DND-41 (cell line): Measurements from ENCODE around the gene PRCC.
"Not testable (repeated sequence)": the region's sequence is repeated elsewhere in the genome, so short reads cannot be mapped to it uniquely, and the experiment has no call there.

Source experiments
- ATAC-seq: fragments of 200-7000 bp; cut with Tn5 transposase; 3 replicates; pipeline ENCODE4 v1.9.1; 2021; ENCODE audit warnings: low read depth; ENCODE audit not compliant: insufficient read depth
- DNase-seq: peaks from one replicate; pipeline ENCODE4 v3.0.0-alpha.2; 2020
- H2AFZ ChIP-seq: 2 replicates; pipeline ENCODE4 v1.6.0; 2012; ENCODE audit warnings: low read depth, low read length
- H3K27ac ChIP-seq: 2 replicates; pipeline ENCODE4 v1.5.1; 2012; ENCODE audit warnings: low read length, inconsistent platforms
- H3K27me3 ChIP-seq: fragments of 200-600 bp; sonication (generic); 2 replicates; pipeline ENCODE4 v1.6.0; 2012; ENCODE audit warnings: low read length, mild to moderate bottlenecking, inconsistent platforms; ENCODE audit not compliant: insufficient read depth, poor library complexity
- H3K36me3 ChIP-seq: 2 replicates; pipeline ENCODE4 v1.5.1; 2012; ENCODE audit warnings: low read length, inconsistent platforms; ENCODE audit not compliant: insufficient read depth
- H3K4me1 ChIP-seq: 2 replicates; pipeline ENCODE4 v1.5.1; 2012; ENCODE audit warnings: mild to moderate bottlenecking, low read length; ENCODE audit not compliant: insufficient read depth
- H3K4me2 ChIP-seq: 2 replicates; pipeline ENCODE4 v1.6.0; 2012; ENCODE audit warnings: mild to moderate bottlenecking, moderate library complexity, low read length, inconsistent platforms; ENCODE audit not compliant: insufficient read depth
- H3K4me3 ChIP-seq, 2 experiments: fragments of 200-600 bp in 1 of 2; shearing (Covaris generic) in 1 of 2; 2 replicates each; pipeline ENCODE4 v1.5.1; 2012 to 2016; ENCODE audit warnings: inconsistent platforms in 2 of 2, low read length in 2 of 2, mild to moderate bottlenecking in 2 of 2, low read depth in 1 of 2, moderate library complexity in 1 of 2
- H3K79me2 ChIP-seq: 2 replicates; pipeline ENCODE4 v1.6.0; 2012; ENCODE audit warnings: low read length, inconsistent platforms; ENCODE audit not compliant: insufficient read depth
- H3K9ac ChIP-seq: 2 replicates; pipeline ENCODE4 v1.6.0; 2012; ENCODE audit warnings: low read depth, mild to moderate bottlenecking, inconsistent platforms, low read length, moderate library complexity
- H3K9me3 ChIP-seq: 2 replicates; pipeline ENCODE4 v1.5.1; 2012; ENCODE audit warnings: low read length, moderate library complexity, mild to moderate bottlenecking, inconsistent platforms; ENCODE audit not compliant: insufficient read depth, severe bottlenecking
- H4K20me1 ChIP-seq: 2 replicates; pipeline ENCODE4 v1.6.0; 2012; ENCODE audit warnings: low read length; ENCODE audit not compliant: insufficient read depth
- CTCF ChIP-seq: IDR thresholded peaks from 2 replicates; pipeline ENCODE4 v1.5.1; 2012; ENCODE audit warnings: borderline replicate concordance, low read length, moderate library complexity, mild to moderate bottlenecking; ENCODE audit not compliant: poor library complexity, severe bottlenecking; ENCODE audit errors: extremely low read depth
- EZH2 ChIP-seq: IDR thresholded peaks from 3 replicates; pipeline ENCODE4 v1.6.1; 2012; ENCODE audit warnings: borderline replicate concordance, low read depth, mild to moderate bottlenecking, moderate library complexity, low read length, inconsistent platforms; ENCODE audit not compliant: severe bottlenecking

Gene PRCC

GRCh38 chr1:156755527-156755950 lies 11.8 kb upstream of the PRCC start:
- Histone ChIP-seq H3K36me3 (no peaks in the 10 kb centered on the region; the same call in 1 of the 2 replicates), H3K4me1 (peaks cover 15% of the 10 kb centered on the region), H3K4me3 (no peak overlapping the region), H2AFZ (no peak overlapping the region), H3K4me2 (no peak overlapping the region), H3K9ac (no peak overlapping the region), H3K27ac (no peak overlapping the region), H3K9me3 (no peaks in the 10 kb centered on the region), H3K27me3 (no peaks in the 10 kb centered on the region), H3K79me2 (peaks cover 44% of the 10 kb centered on the region), H4K20me1 (no peaks in the 10 kb centered on the region)
- ATAC-seq (no peak), DNase-seq (no peak)
- TF ChIP-seq CTCF: no peak
- TF ChIP-seq EZH2: no peak

- Histone ChIP-seq H4K20me1 (no peaks in the 10 kb centered on the region), H3K9me3 (no peaks in the 10 kb centered on the region), H3K27ac (no peak overlapping the region), H3K9ac (no peak overlapping the region), H3K79me2 (peaks cover 36% of the 10 kb centered on the region), H3K36me3 (no peaks in the 10 kb centered on the region; the same call in 1 of the 2 replicates), H3K4me2 (no peak overlapping the region), H3K4me1 (peaks cover 15% of the 10 kb centered on the region), H3K4me3 (no peak overlapping the region), H2AFZ (no peak overlapping the region), H3K27me3 (no peaks in the 10 kb centered on the region)
- no peak for TF ChIP-seq CTCF
- no peak for TF ChIP-seq EZH2
- ATAC-seq (no peak), DNase-seq (no peak)
These were observed 11.0 kb upstream of the PRCC start for GRCh38 chr1:156756355-156756754.

- not testable (repeated sequence) for H3K36me3 ChIP-seq, H3K9ac ChIP-seq, H3K4me2 ChIP-seq, H3K4me3 ChIP-seq, H4K20me1 ChIP-seq, H3K9me3 ChIP-seq, H3K27me3 ChIP-seq, H2AFZ ChIP-seq, H3K27ac ChIP-seq, ATAC-seq, DNase-seq
- Histone ChIP-seq H3K79me2 (peaks cover 24% of the 10 kb centered on the region), H3K4me1 (peaks cover 10% of the 10 kb centered on the region)
These were observed 9.6 kb upstream of the PRCC start for GRCh38 chr1:156757572-156758253.

GRCh38 chr1:156760092-156760795 lies 7.1 kb upstream of the PRCC start:
- Histone ChIP-seq H3K27me3 (no peaks in the 10 kb centered on the region), H3K36me3 (no peaks in the 10 kb centered on the region), H3K9me3 (no peaks in the 10 kb centered on the region), H3K79me2 (peaks cover 8% of the 10 kb centered on the region), H3K4me2 (no peak overlapping the region), H3K9ac (no peak overlapping the region), H4K20me1 (no peaks in the 10 kb centered on the region), H3K27ac (no peak overlapping the region), H3K4me1 (no peaks in the 10 kb centered on the region), H3K4me3 (no peak overlapping the region), H2AFZ (no peak overlapping the region)
- ATAC-seq: no peak; the same call in 2 of the 3 replicates
- no peak for DNase-seq
- TF ChIP-seq EZH2 (no peak), CTCF (no peak)
